Left lung (tissue), 10 donors: Measurements from ENCODE around the gene TUBB3. TPM values are rescaled to one million over a fixed set of nuclear protein-coding genes. Genes with fewer than 3 reads are reported as not detected.

Experiments
- ATAC-seq: fragments of 200-7000 bp; cut with Tn5 transposase; one replicate; pipeline ENCODE4 v1.9.1; 2020; ENCODE audit warnings: moderate library complexity
- DNase-seq, 4 donors: peaks; one replicate each; pipeline ENCODE4 v3.0.0-alpha.2; 2013 to 2020
- H3K27ac ChIP-seq, 2 donors: fragments of 200-600 bp; sonication (generic) in 1 of 2; one replicate each; pipeline versions ENCODE4 v1.5.0 to v1.8.0; 2020 to 2021
- H3K27me3 ChIP-seq, 2 donors: fragments of 200-600 bp; sonication (generic) in 1 of 2; one replicate each; pipeline versions ENCODE4 v1.5.0 to v1.8.0; 2020 to 2021
- H3K36me3 ChIP-seq, 2 donors: fragments of 200-600 bp; sonication (generic) in 1 of 2; one replicate each; pipeline versions ENCODE4 v1.5.0 to v1.8.0; 2020 to 2021
- H3K4me1 ChIP-seq, 2 donors: fragments of 200-600 bp; one replicate each; pipeline ENCODE4 v1.8.0; 2021
- H3K4me3 ChIP-seq, 2 donors: fragments of 200-600 bp; sonication (generic) in 1 of 2; one replicate each; pipeline versions ENCODE4 v1.5.0 to v1.8.0; 2020 to 2021; ENCODE audit warnings: mild to moderate bottlenecking in 1 of 2
- H3K9me3 ChIP-seq, 2 donors: fragments of 200-600 bp; sonication (generic) in 1 of 2; one replicate each; pipeline versions ENCODE4 v1.5.0 to v1.8.0; 2020 to 2021
- CTCF ChIP-seq, 2 donors: fragments of 200-600 bp; sonication (generic) in 1 of 2; IDR thresholded peaks; one replicate each; pipeline versions ENCODE4 v1.5.0 to v1.8.0; 2021; ENCODE audit warnings: antibody characterized with exemption in 2 of 2
- intact Hi-C, 2 donors: fragments of 100-400 bp; cut with DNase I; formaldehyde crosslinking; loops; one replicate each; pipeline versions ENCODE4 v1.11.2 to v1.14.2; 2022
- polyA plus RNA-seq, 6 donors: library from polyadenylated mRNA; unstranded; fragments of 120-200 nt; gene quantifications; one replicate each; pipeline ENCODE4 v1.2.1, GENCODE V29; 2013; ENCODE audit not compliant: insufficient read length in 6 of 6
- total RNA-seq, 2 donors: library from RNA; stranded (reverse); fragmentation: NEBNext Ultra II Directional; extraction: Animal tissue kit (Norgen Biotek cat#: 25700); gene quantifications; one replicate each; pipeline ENCODE4 v1.2.1, GENCODE V29; 2021
- donor health status: DM: no; HTN: yes; CAD: no.
- donor health status: DM: no; HTN: no; CAD: no.

TUBB3 gene
- total and polyA plus RNA-seq, 8 donors, result 2.7 to 54.2 (median 8.3) TPM

DNA sequence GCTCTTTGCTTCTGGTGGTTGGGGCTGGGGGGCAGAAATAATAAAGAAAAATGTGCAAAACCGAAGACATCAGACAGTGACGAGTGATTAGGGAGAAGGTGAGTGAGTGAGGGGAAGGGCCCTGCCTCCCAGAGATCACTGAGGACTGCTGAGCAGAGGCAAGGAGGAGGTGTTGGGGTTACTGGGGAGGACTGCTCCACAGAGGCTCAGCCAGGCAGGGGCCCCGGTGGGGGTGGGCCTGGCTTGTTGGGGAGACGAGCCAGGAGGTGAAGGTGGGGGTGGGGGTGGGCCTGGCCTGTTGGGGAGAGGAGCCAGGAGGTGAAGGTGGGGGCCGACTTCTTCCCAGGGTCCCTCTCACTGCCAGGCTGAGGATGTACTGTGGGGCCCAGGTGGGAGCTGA is 23.4 kb downstream of the TUBB3 start:
- no peak for TF ChIP-seq CTCF (IDR thresholded peaks at IDR 0.05)
- Histone ChIP-seq H3K36me3 (no peaks in the 10 kb centered on the region), H3K9me3 (no peaks in the 10 kb centered on the region), H3K27ac (no peak overlapping the region), H3K4me3 (no peak overlapping the region), H3K4me1 (peaks cover 15 to 22% of the 10 kb centered on the region in 2 donors), H3K27me3 (peaks cover 0 to 63% of the 10 kb centered on the region in 2 donors)
- intact Hi-C loops, result no loop called here
- ATAC-seq (no peak), DNase-seq (no peak)

DNA sequence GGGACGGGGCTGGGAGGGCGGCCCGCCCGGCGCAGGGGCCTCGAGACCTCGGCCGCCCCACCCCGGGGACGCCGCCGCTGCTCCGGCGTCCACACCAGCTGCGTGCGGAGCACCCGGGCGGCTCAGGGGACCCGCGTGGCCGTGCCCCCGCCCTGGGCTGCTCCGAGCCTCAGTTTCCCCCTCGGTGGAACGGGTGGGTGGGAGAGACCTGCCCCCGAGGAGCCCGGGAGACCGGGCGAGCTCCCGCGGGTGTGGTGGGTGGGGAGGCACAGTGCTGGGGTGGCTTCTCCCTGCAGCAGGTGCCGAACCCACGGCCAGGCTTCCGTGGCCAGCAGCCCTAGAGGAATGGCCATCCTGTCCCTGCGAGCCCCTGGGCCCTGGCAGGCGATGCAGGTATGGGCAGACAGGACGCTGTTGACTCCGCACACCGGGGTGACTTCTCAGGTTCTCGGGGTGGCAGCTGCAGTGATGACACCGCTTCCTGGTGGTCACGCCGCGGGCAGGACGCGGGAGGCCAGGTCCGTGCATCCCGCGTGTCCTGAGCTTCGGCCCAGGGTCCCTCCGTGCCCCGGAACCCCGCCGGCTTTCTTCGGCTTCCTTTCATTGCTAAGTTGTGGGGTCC is 26.1 kb downstream of the TUBB3 start:
- Histone ChIP-seq H3K4me3 (peak overlapping the region; percentile 60 to 67), H3K27me3 (peaks cover 0 to 42% of the 10 kb centered on the region in 2 donors), H3K4me1 (peaks cover 15 to 22% of the 10 kb centered on the region in 2 donors), H3K36me3 (peaks cover 0 to under 1% of the 10 kb centered on the region in 2 donors), H3K9me3 (no peaks in the 10 kb centered on the region), H3K27ac (no peak overlapping the region)
- DNase-seq, result peak in 1 of 4 donors; percentile 80
- ATAC-seq, result peak; percentile 10
- intact Hi-C loops, result no loop called here
- TF ChIP-seq CTCF (IDR thresholded peaks at IDR 0.05), result no peak

GRCh38 chr16:89949756-89950155 is 26.6 kb downstream of the TUBB3 start:
- DNase-seq (peak in 1 of 4 donors; percentile 65), ATAC-seq (no peak)
- Histone ChIP-seq H3K4me3 (peak overlapping the region; percentile 60 to 67), H3K9me3 (no peaks in the 10 kb centered on the region), H3K36me3 (peaks cover 0 to 6% of the 10 kb centered on the region in 2 donors), H3K27me3 (peaks cover 0 to 37% of the 10 kb centered on the region in 2 donors), H3K4me1 (peaks cover 15 to 22% of the 10 kb centered on the region in 2 donors), H3K27ac (no peak overlapping the region)
- TF ChIP-seq CTCF (IDR thresholded peaks at IDR 0.05), result no peak
- intact Hi-C loops, result no loop called here

- H3K4me3 ChIP-seq, result no peak overlapping the region
- DNase-seq (no peak), ATAC-seq (no peak)
- intact Hi-C loops, result no loop called here
- H3K4me1 ChIP-seq, result peaks cover 15 to 29% of the 10 kb centered on the region in 2 donors
- peaks cover 0 to 19% of the 10 kb centered on the region in 2 donors for H3K27me3 ChIP-seq
- peaks cover 0 to 14% of the 10 kb centered on the region in 2 donors for H3K36me3 ChIP-seq
- H3K9me3 ChIP-seq, result no peaks in the 10 kb centered on the region
- H3K27ac ChIP-seq, result no peak overlapping the region
- TF ChIP-seq CTCF (IDR thresholded peaks at IDR 0.05), result no peak
These were observed 28.4 kb downstream of the TUBB3 start for GRCh38 chr16:89951509-89951908.

- intact Hi-C loops, result no loop called here
- DNase-seq, result peak in 1 of 4 donors; percentile 39
- ATAC-seq, result no peak
- H3K36me3 ChIP-seq, result peaks cover 0 to 20% of the 10 kb centered on the region in 2 donors
- peaks cover 15 to 34% of the 10 kb centered on the region in 2 donors for H3K4me1 ChIP-seq
- H3K9me3 ChIP-seq, result no peaks in the 10 kb centered on the region
- TF ChIP-seq CTCF (IDR thresholded peaks at IDR 0.05), result no peak
- H3K4me3 ChIP-seq, result no peak overlapping the region
- H3K27me3 ChIP-seq, result peaks cover 0 to 14% of the 10 kb centered on the region in 2 donors
- no peak overlapping the region for H3K27ac ChIP-seq
These were observed 28.9 kb downstream of the TUBB3 start for GRCh38 chr16:89952049-89952448.
